KMS-11 (cell line): ENCODE results near the gene TLCD3B.

Experiments
- H2AFZ ChIP-seq: fragments of 200-600 bp; sonication (generic); 2 replicates; pipeline ENCODE4 v1.6.1; 2016; ENCODE audit warnings: antibody characterized with exemption, mixed run types, low read depth
- H3K27ac ChIP-seq: fragments of 200-600 bp; sonication (generic); 2 replicates; pipeline ENCODE4 v1.6.1; 2016; ENCODE audit warnings: mild to moderate bottlenecking, mixed run types
- H3K27me3 ChIP-seq: fragments of 200-600 bp; sonication (generic); 2 replicates; pipeline ENCODE4 v1.6.1; 2017; ENCODE audit warnings: mild to moderate bottlenecking, low read depth, mixed run types, moderate library complexity; ENCODE audit not compliant: insufficient read depth
- H3K36me3 ChIP-seq: fragments of 200-600 bp; sonication (generic); 2 replicates; pipeline ENCODE4 v1.6.1; 2017; ENCODE audit warnings: mild to moderate bottlenecking, mixed run types; ENCODE audit not compliant: insufficient read depth
- H3K4me1 ChIP-seq: fragments of 200-600 bp; sonication (generic); 2 replicates; pipeline ENCODE4 v1.6.1; 2016; ENCODE audit warnings: mild to moderate bottlenecking, low read depth, mixed run types; ENCODE audit not compliant: poor library complexity, severe bottlenecking
- H3K4me2 ChIP-seq: fragments of 200-600 bp; sonication (generic); 2 replicates; pipeline ENCODE4 v1.7.0; 2016; ENCODE audit warnings: mild to moderate bottlenecking, mixed run types
- H3K4me3 ChIP-seq: fragments of 200-600 bp; sonication (generic); IDR thresholded peaks from 2 replicates; pipeline ENCODE4 v1.6.1; 2017; ENCODE audit warnings: low read depth, low read length, mixed read lengths; ENCODE audit not compliant: insufficient read depth
- H3K79me2 ChIP-seq: fragments of 200-600 bp; sonication (generic); 2 replicates; pipeline ENCODE4 v1.6.1; 2016; ENCODE audit warnings: low read depth, mixed run types; ENCODE audit not compliant: insufficient read depth
- H3K9ac ChIP-seq: fragments of 200-600 bp; sonication (generic); 2 replicates; pipeline ENCODE4 v1.6.1; 2016; ENCODE audit warnings: mild to moderate bottlenecking, mixed run types
- H4K20me1 ChIP-seq: fragments of 200-600 bp; sonication (generic); 2 replicates; pipeline ENCODE4 v1.6.1; 2016; ENCODE audit warnings: mild to moderate bottlenecking, mixed run types; ENCODE audit not compliant: insufficient read depth
- TF ChIP-seq, protein P1 (sequence below): fragments of 200-600 bp; sonication (generic); conservative IDR thresholded peaks from 2 replicates; pipeline ENCODE4 v1.6.1; 2017; ENCODE audit warnings: low read depth, mild to moderate bottlenecking, antibody characterized with exemption, low read length, moderate library complexity, mixed read lengths

Gene TLCD3B

DNA sequence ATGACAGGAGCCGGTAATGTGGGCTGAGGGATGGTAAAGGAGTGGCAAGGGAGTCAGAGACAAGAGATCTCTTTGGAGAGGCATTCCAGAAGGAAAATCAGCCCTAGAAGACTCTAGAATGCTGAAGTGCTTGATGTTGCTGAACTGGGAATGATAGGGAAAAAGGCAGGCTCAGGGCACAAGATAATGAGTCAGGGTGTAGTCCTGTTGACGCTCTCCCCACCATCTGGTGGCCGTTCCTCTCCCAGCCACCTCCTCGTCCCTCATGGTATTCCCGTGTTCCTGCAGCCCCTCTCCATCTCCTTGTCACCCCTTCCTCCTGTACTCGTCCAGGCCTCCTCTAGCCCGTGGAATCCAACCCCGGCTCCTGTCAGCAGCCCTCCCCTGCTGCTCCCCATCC, 23.4 kb upstream of the TLCD3B start:
- no peak overlapping the region for H2AFZ ChIP-seq
- no peak overlapping the region for H3K9ac ChIP-seq
- no peaks in the 10 kb centered on the region for H3K27me3 ChIP-seq
- H3K27ac ChIP-seq = no peak overlapping the region
- TF ChIP-seq, protein P1, sequence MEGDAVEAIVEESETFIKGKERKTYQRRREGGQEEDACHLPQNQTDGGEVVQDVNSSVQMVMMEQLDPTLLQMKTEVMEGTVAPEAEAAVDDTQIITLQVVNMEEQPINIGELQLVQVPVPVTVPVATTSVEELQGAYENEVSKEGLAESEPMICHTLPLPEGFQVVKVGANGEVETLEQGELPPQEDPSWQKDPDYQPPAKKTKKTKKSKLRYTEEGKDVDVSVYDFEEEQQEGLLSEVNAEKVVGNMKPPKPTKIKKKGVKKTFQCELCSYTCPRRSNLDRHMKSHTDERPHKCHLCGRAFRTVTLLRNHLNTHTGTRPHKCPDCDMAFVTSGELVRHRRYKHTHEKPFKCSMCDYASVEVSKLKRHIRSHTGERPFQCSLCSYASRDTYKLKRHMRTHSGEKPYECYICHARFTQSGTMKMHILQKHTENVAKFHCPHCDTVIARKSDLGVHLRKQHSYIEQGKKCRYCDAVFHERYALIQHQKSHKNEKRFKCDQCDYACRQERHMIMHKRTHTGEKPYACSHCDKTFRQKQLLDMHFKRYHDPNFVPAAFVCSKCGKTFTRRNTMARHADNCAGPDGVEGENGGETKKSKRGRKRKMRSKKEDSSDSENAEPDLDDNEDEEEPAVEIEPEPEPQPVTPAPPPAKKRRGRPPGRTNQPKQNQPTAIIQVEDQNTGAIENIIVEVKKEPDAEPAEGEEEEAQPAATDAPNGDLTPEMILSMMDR = no peak
- H4K20me1 ChIP-seq = no peaks in the 10 kb centered on the region
- no peak overlapping the region for H3K4me3 ChIP-seq
- peaks cover 8% of the 10 kb centered on the region for H3K4me1 ChIP-seq
- no peak overlapping the region for H3K4me2 ChIP-seq
- H3K36me3 ChIP-seq = no peaks in the 10 kb centered on the region
- no peaks in the 10 kb centered on the region for H3K79me2 ChIP-seq

DNA sequence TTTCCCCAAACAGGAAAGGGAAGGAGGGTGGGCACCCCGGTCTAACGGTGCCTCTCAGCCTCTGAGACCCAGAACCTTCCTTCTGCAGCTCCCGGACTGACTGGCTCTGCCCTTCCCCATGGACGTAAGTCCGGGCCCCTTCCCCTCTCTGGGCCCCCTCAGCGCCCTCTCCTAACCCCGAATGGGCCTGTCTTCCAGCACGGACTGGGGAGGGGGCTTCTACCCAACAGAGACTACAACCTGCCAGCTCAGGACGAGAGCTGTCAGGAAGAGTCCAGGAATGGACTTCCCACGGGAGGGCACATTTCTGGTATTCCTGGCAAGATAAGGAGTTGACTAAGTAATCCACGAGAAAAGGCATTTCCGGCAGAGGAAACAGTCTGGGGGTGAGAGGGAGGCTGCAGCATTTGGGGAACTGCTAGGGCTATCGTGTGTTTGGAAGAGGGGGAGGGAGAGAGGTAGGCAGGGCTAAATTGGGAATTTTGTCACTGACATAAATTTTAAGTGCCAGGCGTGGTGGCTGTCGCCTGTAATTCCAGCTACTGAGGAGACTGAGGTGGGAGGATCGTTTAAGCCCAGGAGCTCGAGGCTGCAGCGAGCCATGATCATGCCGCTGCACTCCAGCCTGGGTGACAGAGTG, 22.4 kb upstream of the TLCD3B start:
- peak overlapping the region; percentile 74; the same call in 1 of the 2 replicates for H3K9ac ChIP-seq

DNA sequence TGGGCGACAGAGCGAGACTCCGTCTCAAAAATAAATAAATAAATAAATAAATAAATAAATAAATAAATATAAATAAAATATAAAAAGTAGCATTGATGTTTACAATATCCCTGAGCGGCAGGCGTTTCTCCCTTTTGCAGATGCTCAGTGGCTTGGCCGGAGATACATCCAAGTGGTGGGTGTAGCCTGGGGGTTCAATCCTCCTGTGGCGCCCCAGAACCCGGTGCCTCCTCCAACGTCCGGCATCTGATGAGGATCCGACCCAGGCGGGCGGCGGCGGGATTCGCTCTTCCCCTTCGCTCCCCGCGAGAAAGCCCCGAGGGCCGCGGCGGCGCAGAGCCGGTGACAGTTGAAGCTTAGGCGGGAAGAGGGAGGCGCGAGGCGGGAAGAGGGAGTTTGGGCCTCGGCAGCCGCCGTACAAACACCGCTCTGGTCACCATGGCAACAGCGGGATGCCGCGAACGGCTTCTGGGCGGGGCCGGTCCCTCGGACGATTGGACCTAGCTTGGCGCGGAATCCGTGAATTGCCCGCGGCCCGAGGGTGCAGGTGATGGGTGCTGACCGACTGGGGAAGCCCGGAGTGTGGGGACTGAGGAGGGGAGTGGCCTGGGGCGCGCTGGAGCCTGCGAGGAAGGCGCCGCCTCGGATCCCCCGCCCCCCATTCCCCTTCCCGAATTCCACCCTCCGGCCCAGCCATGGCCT, 21.8 kb upstream of the TLCD3B start:
- H2AFZ ChIP-seq = peak overlapping the region; percentile 81
- no peak overlapping the region for H3K4me3 ChIP-seq
- H3K27ac ChIP-seq = peak overlapping the region; percentile 45; the same call in 1 of the 2 replicates
- H3K4me2 ChIP-seq = peak overlapping the region; percentile 99
- no peaks in the 10 kb centered on the region for H3K27me3 ChIP-seq
- H3K9ac ChIP-seq = peak overlapping the region; percentile 74
- H3K79me2 ChIP-seq = no peaks in the 10 kb centered on the region
- no peaks in the 10 kb centered on the region for H3K36me3 ChIP-seq
- no peaks in the 10 kb centered on the region for H4K20me1 ChIP-seq
- peaks cover 8% of the 10 kb centered on the region for H3K4me1 ChIP-seq
- TF ChIP-seq, protein P1 = no peak

More for the DNA sequence above, 22.4 kb upstream of the TLCD3B start:
- TF ChIP-seq, protein P1 = no peak
- no peak overlapping the region for H3K4me3 ChIP-seq
- H3K4me2 ChIP-seq = peak overlapping the region; percentile 99
- H3K27me3 ChIP-seq = no peaks in the 10 kb centered on the region
- no peaks in the 10 kb centered on the region for H3K36me3 ChIP-seq
- no peaks in the 10 kb centered on the region for H4K20me1 ChIP-seq
- H2AFZ ChIP-seq = peak overlapping the region; percentile 81
- no peaks in the 10 kb centered on the region for H3K79me2 ChIP-seq
- no peak overlapping the region for H3K27ac ChIP-seq
- peaks cover 8% of the 10 kb centered on the region for H3K4me1 ChIP-seq

DNA sequence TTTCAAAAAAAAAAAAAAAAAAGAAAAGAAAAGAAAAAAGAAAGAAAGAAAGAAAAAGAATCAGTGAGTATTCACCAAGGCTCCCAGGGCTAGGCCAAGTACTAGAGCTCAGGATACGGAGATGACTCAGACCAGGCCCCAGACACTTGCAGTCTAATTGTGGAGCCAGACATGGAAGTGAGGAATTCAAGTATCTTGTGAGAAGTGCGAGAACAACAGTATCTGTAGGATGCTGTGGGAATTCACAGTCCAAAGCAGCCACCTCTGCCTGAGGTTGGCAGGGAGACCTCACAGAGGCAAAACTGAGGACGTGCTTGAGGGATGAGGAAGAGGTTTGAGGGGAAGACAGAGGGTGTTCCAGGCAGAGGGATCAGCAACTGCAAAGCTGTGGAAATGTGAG, 20.4 kb upstream of the TLCD3B start:
- Histone ChIP-seq H3K27me3 (no peaks in the 10 kb centered on the region), H3K4me2 (no peak overlapping the region), H3K36me3 (no peaks in the 10 kb centered on the region), H2AFZ (no peak overlapping the region), H4K20me1 (no peaks in the 10 kb centered on the region), H3K79me2 (no peaks in the 10 kb centered on the region), H3K27ac (no peak overlapping the region), H3K9ac (no peak overlapping the region), H3K4me1 (peaks cover 8% of the 10 kb centered on the region), H3K4me3 (no peak overlapping the region)
- TF ChIP-seq, protein P1 = no peak
